K562 (cell line): ENCODE measurements around the gene OR52W1. TPM values are rescaled to one million over a fixed set of nuclear protein-coding genes. Genes with fewer than 3 reads are reported as not detected.

Experiments used
- CHD2 ChIP-seq: IDR thresholded peaks from 2 replicates; pipeline ENCODE4 v1.6.1; 2011; ENCODE audit warnings: low read depth, low read length
- DLX4 ChIP-seq: fragments of 250-450 bp; sonication (Bioruptor Pico); IDR thresholded peaks from 2 replicates; pipeline ENCODE4 v1.6.1; 2021; ENCODE audit warnings: mild to moderate bottlenecking
- L3MBTL2 ChIP-seq: fragments of 450-650 bp; IDR thresholded peaks from 2 replicates; pipeline ENCODE4 v1.6.1; 2016; ENCODE audit warnings: mild to moderate bottlenecking, moderate library complexity
- NFIX ChIP-seq: fragments of 250-450 bp; sonication (Bioruptor Pico); IDR thresholded peaks from 2 replicates; pipeline ENCODE4 v1.4.0; 2020; ENCODE audit warnings: low read depth, mild to moderate bottlenecking, moderate library complexity
- SOX6 ChIP-seq: fragments of 450-650 bp; IDR thresholded peaks from 2 replicates; pipeline ENCODE4 v1.6.1; 2014; ENCODE audit warnings: mild to moderate bottlenecking
- SRSF3 ChIP-seq: fragments of 200-400 bp; formaldehyde crosslinking; IDR thresholded peaks from 2 replicates; pipeline ENCODE4 v1.6.1; 2016; ENCODE audit warnings: mild to moderate bottlenecking, low read length, moderate library complexity; ENCODE audit not compliant: insufficient read depth
- TEAD4 ChIP-seq, 2 experiments: sonication (generic) in 1 of 2; formaldehyde crosslinking in 1 of 2; IDR thresholded peaks; 2 replicates each; pipeline versions ENCODE4 v1.6.1 to v1.8.0; 2012 to 2022; ENCODE audit warnings: borderline replicate concordance in 1 of 2, inconsistent platforms in 1 of 2, low read length in 1 of 2, mild to moderate bottlenecking in 1 of 2, missing genetic modification reagents in 1 of 2
- ZBTB5 ChIP-seq: fragments of 450-650 bp; IDR thresholded peaks from 2 replicates; pipeline ENCODE4 v1.6.1; 2017; ENCODE audit warnings: antibody characterized with exemption
- ZBTB9 ChIP-seq: fragments of 450-650 bp; formaldehyde crosslinking; IDR thresholded peaks from 2 replicates; pipeline ENCODE4 v1.4.0; 2020; ENCODE audit warnings: mild to moderate bottlenecking, moderate library complexity
- ZNF133 ChIP-seq: fragments of 250-450 bp; sonication (Bioruptor Pico); IDR thresholded peaks from 2 replicates; pipeline ENCODE4 v1.4.0; 2020; ENCODE audit warnings: mild to moderate bottlenecking
- ZNF592 ChIP-seq: fragments of 450-650 bp; IDR thresholded peaks from 2 replicates; pipeline ENCODE4 v1.6.1; 2017; ENCODE audit warnings: antibody characterized with exemption, mild to moderate bottlenecking
- ZNF699 ChIP-seq: fragments of 250-450 bp; sonication (Bioruptor Pico); IDR thresholded peaks from 2 replicates; pipeline ENCODE4 v1.8.0; 2021; ENCODE audit warnings: mild to moderate bottlenecking, moderate library complexity; ENCODE audit not compliant: insufficient replicate concordance
- ZNF740 ChIP-seq, 3 experiments: fragments of 200-800 bp in 1 of 3; sonication (Bioruptor generic) in 1 of 3; sonication (generic) in 1 of 3; formaldehyde crosslinking in 1 of 3; IDR thresholded peaks; 2 replicates each; pipeline versions ENCODE4 v1.6.1 to v1.8.0; 2016 to 2022; ENCODE audit warnings: mild to moderate bottlenecking in 2 of 3, missing compliant biosample characterization in 2 of 3, missing genetic modification characterization in 2 of 3, missing genetic modification reagents in 1 of 3
- ZNF79 ChIP-seq: fragments of 250-450 bp; sonication (Bioruptor Pico); IDR thresholded peaks from 2 replicates; pipeline ENCODE4 v1.4.0; 2020; ENCODE audit warnings: low read depth, mild to moderate bottlenecking, moderate library complexity
- ZZZ3 ChIP-seq: fragments of 450-650 bp; IDR thresholded peaks from 2 replicates; pipeline ENCODE4 v1.6.1; 2016; ENCODE audit warnings: antibody characterized with exemption, mild to moderate bottlenecking, moderate library complexity
- polyA plus RNA-seq, 8 experiments: library from polyadenylated mRNA; depleted of rRNA in 4 of 8; stranded (reverse) in 5 of 8; unstranded in 3 of 8; fragments of >200 nt; fragmentation: Nextera tagmentation in 2 of 8; fragmentation: Illumina TruSeq in 1 of 8; extraction: Ambion mirVana in 2 of 8; extraction: Trizol in 1 of 8; gene quantifications; 2 replicates each; pipeline versions ENCODE4 v1.2.1 to v1.2.3, GENCODE V29; 2011 to 2014; ENCODE audit warnings: inconsistent platforms in 1 of 8, missing spikeins in 1 of 8
- total RNA-seq, 7 experiments: library from RNA; depleted of rRNA in 6 of 7; stranded (reverse); fragments of >200 nt in 6 of 7; fragmentation: Illumina TruSeq in 2 of 7; extraction: Trizol in 2 of 7; gene quantifications; 2 replicates each; pipeline versions ENCODE4 v1.2.1 to v1.2.3, GENCODE V29; 2011 to 2021; ENCODE audit warnings: low replicate concordance in 1 of 7
- TF ChIP-seq, protein P1 (sequence below): fragments of 250-450 bp; sonication (Bioruptor Pico); IDR thresholded peaks from 2 replicates; pipeline ENCODE4 v1.5.0; 2021; ENCODE audit warnings: mild to moderate bottlenecking, borderline replicate concordance

Gene OR52W1
- total and polyA plus RNA-seq, 9 of the 15 experiments (the other 6 are each of a cell fraction or from before 2014, with no cell fraction given), result not detected

DNA sequence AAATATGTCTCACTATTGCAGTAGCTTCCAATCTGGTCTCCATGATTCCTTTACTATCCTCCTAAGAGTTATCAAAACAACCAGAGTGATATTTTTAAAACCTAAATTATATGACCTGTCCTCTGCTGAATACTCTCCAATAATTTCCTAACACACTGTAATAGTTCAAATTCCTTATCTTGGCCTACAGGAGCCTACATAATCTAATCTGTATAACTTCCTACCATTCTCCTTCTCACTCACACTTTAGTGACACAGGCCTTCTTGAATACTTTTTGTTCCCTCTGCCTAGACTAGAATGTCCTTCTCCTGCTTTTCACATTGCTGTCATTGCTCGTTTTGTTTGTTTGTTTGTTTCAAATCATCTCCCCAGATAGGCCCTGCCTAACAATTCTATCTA lies 26.0 kb downstream of the OR52W1 start (continued):
- peak; percentile 76 for TF ChIP-seq TEAD4 (IDR thresholded peaks at IDR 0.05; ENCODE audit: low read length)
- TF ChIP-seq TEAD4 (CRISPR knock-in tag; IDR thresholded peaks at IDR 0.05; ENCODE audit: borderline replicate concordance), result no peak
- no peak for TF ChIP-seq ZBTB5
- no peak for TF ChIP-seq ZNF699 (CRISPR knock-in tag)
- TF ChIP-seq, protein P1, sequence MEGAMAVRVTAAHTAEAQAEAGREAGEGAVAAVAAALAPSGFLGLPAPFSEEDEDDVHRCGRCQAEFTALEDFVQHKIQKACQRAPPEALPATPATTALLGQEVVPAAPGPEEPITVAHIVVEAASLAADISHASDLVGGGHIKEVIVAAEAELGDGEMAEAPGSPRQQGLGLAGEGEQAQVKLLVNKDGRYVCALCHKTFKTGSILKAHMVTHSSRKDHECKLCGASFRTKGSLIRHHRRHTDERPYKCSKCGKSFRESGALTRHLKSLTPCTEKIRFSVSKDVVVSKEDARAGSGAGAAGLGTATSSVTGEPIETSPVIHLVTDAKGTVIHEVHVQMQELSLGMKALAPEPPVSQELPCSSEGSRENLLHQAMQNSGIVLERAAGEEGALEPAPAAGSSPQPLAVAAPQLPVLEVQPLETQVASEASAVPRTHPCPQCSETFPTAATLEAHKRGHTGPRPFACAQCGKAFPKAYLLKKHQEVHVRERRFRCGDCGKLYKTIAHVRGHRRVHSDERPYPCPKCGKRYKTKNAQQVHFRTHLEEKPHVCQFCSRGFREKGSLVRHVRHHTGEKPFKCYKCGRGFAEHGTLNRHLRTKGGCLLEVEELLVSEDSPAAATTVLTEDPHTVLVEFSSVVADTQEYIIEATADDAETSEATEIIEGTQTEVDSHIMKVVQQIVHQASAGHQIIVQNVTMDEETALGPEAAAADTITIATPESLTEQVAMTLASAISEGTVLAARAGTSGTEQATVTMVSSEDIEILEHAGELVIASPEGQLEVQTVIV (CRISPR knock-in tag), result no peak
- no peak for TF ChIP-seq ZNF133
- no peak for TF ChIP-seq ZZZ3
- TF ChIP-seq ZNF79 (CRISPR knock-in tag), result no peak
- TF ChIP-seq SRSF3, result no peak
- no peak for TF ChIP-seq DLX4 (CRISPR knock-in tag)
- TF ChIP-seq ZBTB9, result no peak
- no peak for TF ChIP-seq ZNF592
- no peak for TF ChIP-seq CHD2
- no peak for TF ChIP-seq ZNF740 (CRISPR knock-in tag; IDR thresholded peaks at IDR 0.05)
- TF ChIP-seq ZNF740 (tag; IDR thresholded peaks at IDR 0.05), result no peak
- TF ChIP-seq L3MBTL2, result no peak
- peak; percentile 56 for TF ChIP-seq SOX6
- TF ChIP-seq NFIX (CRISPR knock-in tag), result no peak
